ENCODE results near the gene SGCB.
"Not testable (repeated sequence)": the region's sequence is repeated elsewhere in the genome, so short reads cannot be mapped to it uniquely, and the experiment has no call there.

Gene SGCB

GRCh38 chr4:52038103-52038912, at the start of gene SGCB:
Gene SGCB, minus strand, starts transcription at chr4:52038299. Its CDS starts 40 bp downstream, at chr4:52038259.
- peak; percentile 84 for DNase-seq

GRCh38 chr4:52086425-52086824, 48.3 kb upstream of the SGCB start:
- DNase-seq = not testable (repeated sequence)

DNA sequence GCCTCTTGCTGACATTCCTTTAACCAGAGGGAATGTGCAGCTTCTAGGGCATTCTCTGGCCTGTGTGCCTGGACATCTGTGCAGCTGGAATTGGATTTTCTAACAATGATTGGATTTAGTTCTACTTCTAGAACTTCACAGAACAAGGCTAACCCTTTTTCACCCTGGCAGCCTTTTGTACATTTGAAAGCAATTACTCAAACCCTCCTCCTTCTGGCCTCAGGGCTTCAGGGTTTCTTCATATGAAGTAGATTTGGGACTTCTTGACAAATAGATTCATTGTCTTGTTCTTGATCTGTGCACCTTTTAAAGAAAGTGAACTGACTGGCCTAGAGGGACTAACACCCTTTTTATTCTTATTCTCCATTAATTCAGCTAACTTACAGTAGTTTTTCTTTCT, 43.1 kb upstream of the SGCB start:
- DNase-seq = no peak

GRCh38 chr4:52079659-52080058, 41.6 kb upstream of the SGCB start:
- no peak for DNase-seq

GRCh38 chr4:52076731-52077130, 38.6 kb upstream of the SGCB start:
- peak; percentile 39 for DNase-seq

- DNase-seq = no peak
These were observed 33.9 kb upstream of the SGCB start for GRCh38 chr4:52071791-52072546.

DNA sequence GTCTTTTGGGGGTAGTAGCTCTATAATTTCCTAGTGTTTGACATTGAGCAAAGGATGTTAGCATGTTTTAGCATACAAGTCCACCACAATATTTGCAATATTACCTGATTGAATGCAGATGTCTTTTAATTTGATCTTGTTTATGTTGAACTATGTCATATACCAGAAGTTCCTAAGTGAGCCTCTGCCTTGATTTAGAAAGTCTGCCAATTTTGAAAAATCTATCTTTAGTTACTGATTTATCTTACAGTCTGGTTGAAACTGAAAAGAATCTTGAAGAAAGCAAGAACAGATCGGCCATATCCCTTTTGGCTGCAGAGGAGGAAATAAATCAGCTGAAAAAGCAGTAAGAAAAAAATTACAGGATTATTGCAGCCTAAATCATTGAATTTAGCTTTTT, 31.5 kb upstream of the SGCB start:
- DNase-seq = no peak

DNA sequence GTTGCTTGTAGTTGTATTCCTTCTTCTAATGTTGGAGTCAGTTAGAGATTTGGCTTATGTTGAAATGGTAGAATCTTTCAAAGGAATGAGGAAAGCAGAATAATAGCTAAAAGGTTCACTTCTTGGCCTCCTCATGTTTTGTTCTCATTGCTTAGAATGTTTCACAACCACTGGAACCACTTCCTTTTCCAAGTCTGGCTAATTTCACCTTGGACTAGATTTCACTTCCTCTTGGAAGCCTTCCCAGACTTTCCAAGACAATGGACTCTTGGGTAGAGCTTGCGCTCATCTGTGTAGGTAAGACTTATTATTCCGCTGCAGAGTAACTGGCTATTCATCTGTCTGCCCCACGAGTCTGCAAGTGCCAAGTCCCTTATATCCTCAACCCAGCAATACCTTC, 21.3 kb upstream of the SGCB start:
- DNase-seq = no peak

- no peak for DNase-seq
These were observed 20.2 kb upstream of the SGCB start for GRCh38 chr4:52058275-52058674.

- DNase-seq = no peak
These were observed 19.1 kb upstream of the SGCB start for GRCh38 chr4:52057196-52057595.

DNA sequence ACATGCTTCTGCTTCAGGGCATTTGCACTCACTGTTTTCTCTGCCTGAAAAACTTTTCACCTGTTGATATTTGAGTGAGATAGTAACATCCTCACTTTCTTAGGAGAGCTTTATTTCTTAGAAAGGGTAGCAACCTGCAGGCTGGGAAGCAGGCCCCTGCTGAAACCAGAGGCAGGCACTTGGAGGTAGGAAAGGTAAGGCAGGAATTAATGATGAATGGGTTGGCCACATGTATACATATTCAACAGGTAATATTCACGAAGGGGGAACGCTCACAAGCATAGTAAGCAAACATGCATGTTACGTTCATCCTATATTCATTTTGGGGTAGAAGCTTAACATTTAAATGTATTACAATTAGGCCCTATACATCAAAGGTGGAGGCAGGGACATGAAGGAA, 16.2 kb upstream of the SGCB start:
- no peak for DNase-seq

DNA sequence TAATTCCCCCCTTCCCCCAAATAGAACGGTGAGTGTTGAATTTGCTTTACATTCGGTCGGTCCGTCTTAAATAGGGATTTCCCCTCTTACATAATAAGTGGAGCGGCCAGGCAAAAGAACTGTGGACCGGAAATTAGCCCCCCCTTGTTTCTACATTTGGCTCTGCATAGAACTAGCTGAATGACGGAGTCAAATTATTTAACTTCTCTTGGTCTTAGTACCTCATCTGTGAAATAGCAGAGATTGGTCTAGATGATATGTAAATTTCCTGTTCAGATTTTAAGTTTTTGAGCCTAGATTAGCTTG, 14.3 kb upstream of the SGCB start:
- DNase-seq = no peak

- DNase-seq = peak; percentile 85
These were observed 13.7 kb upstream of the SGCB start for GRCh38 chr4:52051615-52052474.

DNA sequence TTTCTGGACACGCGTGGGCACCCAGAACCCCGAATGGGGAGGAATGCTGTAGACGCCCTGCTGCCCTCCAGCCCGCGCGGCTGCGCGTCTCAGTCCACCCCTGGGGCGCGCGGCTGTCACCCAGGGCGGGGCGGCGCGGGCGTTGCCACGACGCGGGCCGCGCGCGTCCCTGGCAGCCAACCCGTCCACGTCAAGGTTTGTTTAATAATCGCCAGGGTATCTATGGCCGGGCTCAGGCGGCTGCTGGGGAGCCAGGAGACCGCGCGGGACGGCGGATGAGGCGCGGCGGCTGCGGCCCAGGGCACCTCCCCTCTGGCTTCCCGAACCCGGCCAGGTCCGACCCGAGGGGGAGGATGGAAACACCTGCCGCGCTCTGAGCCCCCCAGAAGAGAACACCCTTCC, 13.1 kb upstream of the SGCB start, which contains the start of gene SPATA18:
Gene SPATA18 (plus strand): TSS at position 92 of the 402 bp plus-strand sequence. CDS start 401 bp downstream, outside the sequence.
- DNase-seq = peak; percentile 39

DNA sequence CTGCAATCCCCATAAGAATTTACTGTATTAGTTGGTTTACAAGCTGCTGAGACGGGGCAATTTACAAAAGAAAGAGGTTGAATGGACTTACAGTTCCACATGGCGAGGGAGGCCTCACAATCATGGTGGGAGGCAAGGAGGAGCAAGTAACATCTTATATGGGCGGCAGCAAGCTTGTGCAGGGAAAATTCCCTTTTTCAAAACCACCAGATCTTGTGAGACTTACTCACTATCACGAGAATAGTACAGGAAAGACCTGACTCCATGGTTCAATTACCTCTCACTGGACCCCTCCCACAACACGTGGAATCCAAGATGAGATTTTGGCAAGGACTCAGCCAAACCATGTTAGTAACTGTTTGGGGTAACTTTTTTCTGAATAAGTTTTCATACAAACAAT, 11.2 kb upstream of the SGCB start:
- DNase-seq = no peak

DNA sequence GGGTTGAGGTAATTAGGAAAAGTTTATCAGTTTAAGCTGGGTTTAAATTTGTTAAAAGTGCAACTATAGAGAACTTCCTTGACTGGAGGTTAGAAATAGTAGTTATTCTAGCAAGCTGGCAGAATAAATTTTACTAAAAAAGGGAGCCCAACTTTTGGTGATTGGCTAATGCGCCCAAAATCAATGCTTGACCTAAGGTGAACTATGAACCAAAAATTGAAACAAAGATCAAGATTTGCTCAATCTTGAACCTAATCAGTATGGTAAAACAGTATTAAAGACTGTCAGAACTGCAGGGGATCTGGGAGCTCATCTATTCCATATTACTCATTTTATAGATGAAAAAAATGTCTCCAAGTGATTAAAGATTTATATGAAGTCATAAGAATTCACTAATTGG, 6.9 kb upstream of the SGCB start:
- no peak for DNase-seq

- DNase-seq = peak; percentile 77
These were observed 403 bp downstream of the SGCB start for GRCh38 chr4:52037689-52038102.

DNA sequence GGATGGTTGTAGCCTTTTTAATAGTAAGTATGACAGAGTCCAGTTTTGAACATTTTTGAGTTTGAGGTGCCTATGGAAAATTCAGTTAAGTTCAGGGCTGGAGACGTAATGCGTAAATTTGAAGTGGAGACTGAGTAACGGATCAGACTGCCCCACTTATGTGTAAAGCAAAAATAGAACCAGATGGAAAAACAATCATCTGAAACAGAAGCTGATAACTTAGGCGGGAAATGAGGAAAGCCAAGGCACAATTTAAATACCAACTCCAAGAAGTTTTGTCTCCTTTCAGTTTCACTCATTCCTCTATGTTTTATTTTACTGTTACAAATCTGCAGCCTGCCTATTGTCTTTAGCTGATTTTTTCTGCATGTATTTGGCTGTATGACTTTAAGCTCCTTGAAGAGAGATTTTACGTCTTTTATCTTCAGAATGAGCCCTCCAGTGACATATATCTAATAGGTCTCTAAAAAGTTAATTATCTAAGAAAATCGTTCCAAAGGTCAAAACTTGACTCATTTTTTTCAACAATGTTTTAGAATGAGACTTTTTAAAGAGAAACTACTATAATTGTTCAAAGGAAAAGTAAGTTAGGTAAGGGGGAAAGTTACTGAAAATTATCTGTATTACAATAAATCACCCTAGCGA, 1.1 kb downstream of the SGCB start:
- DNase-seq = no peak

- no peak for DNase-seq
These were observed 2.9 kb downstream of the SGCB start for GRCh38 chr4:52035190-52035589.

DNA sequence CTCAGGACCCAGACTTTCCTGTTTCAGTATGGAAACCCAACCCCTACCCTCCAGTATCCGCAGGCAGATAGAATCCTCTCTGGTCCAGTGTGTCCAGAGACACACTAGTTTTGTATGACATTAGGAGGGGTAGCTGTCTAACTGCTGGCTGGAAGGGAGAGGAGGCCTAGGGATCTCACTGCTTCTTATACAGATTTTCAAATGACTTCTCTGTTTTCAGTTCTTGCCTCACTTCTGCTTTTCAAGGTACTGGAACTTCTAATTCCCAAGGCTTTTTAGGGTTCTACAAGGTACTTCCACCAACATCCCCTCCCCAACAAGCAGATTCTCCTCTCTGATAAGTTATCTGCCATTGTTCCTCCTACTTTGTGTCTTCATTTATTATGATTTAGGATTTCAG, 6.1 kb downstream of the SGCB start:
- no peak for DNase-seq

DNA sequence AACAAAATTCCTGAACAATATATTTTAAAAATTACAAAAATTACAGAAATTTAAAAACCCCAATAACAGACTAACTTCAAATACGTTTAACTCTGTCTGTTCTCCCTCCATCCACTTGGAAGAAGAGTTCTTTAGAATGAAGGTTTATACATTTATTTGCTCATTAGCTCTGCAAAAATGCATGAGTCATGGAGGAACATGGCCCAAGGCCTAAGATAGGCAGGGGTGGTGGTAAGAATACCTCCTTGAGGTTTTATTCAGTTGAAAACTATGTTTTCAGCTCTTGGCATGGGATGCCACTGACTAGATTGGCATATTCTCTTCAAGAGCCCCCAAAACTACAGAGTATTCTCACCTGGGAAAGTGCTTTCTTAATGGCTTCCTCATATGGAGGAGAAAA, 9.1 kb downstream of the SGCB start:
- DNase-seq = no peak

DNA sequence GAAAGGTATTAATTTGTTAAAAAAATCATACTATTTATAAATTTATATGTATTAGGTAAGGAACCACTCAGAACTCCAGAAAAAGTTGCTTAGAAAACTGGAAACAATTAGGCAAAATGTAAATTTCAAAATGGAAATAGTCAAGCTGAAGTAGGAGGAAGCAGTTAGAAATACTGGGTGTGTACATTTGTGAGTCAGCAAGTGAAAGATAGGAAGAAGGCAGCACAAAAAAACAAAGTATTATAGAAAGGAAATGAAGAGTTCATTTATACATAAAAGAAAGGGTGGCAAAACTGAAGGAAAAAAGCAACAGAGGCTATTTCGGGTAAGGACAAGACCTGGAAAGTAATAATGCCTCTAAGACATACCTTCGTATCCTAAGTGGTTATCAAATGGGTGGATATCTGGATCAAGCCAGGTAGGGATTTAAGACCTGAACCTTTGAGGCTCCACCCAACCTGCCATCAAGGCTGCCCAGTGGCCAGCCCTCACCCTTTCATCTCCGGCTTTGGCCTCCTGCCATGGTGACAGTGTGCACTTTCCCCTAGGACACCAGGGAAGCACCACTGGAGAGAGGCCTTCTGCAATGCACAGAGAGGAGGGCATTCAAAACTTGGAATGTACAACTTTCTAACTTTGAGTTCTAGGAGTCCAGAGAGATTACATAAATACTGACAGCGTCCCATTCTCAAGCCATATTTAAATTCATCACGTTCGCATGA, 18.0 kb downstream of the SGCB start, which contains the start of gene LRRC66:
Gene LRRC66 (minus strand): TSS at position 428 of the 722 bp plus-strand sequence. CDS start 2,750 bp downstream, outside the sequence.
- no peak for DNase-seq

Data from left hindlimb (tissue), 1 donor.